HEK293T (cell line): ENCODE data around the gene IFNL4.

Experiments
- CTCF ChIA-PET: fragments of 350-600 bp; formaldehyde crosslinking; extraction: SDS; loops from one replicate; lab custom pipeline; 2021; ENCODE audit warnings: antibody characterized with exemption, inconsistent platforms; lab: Yijun Ruan, JAX
- POLR2A ChIA-PET: fragments of 350-600 bp; formaldehyde crosslinking; extraction: SDS; loops from one replicate; lab custom pipeline; 2020; ENCODE audit warnings: antibody characterized with exemption, inconsistent platforms; lab: Yijun Ruan, JAX
- DNase-seq: peaks from one replicate; pipeline ENCODE4 v3.0.0; 2012; ENCODE audit warnings: mixed read lengths; ENCODE audit errors: extremely low spot score
- ARNT ChIP-seq: fragments of 450-650 bp; IDR thresholded peaks from 2 replicates; pipeline ENCODE4 v1.6.1; 2017; ENCODE audit warnings: mild to moderate bottlenecking
- BHLHE40 ChIP-seq: fragments of 450-650 bp; IDR thresholded peaks from 2 replicates; pipeline ENCODE4 v1.6.1; 2016; ENCODE audit warnings: mild to moderate bottlenecking, moderate library complexity, borderline replicate concordance
- CTBP1 ChIP-seq: fragments of 450-650 bp; IDR thresholded peaks from 2 replicates; pipeline ENCODE4 v1.6.1; 2016; ENCODE audit warnings: borderline replicate concordance
- ELF4 ChIP-seq: fragments of 450-650 bp; IDR thresholded peaks from 2 replicates; pipeline ENCODE4 v1.6.1; 2017; ENCODE audit warnings: antibody characterized with exemption
- FOXA1 ChIP-seq: fragments of 450-650 bp; IDR thresholded peaks from 2 replicates; pipeline ENCODE4 v1.6.1; 2016; ENCODE audit warnings: mild to moderate bottlenecking
- FOXK2 ChIP-seq: fragments of 450-650 bp; IDR thresholded peaks from 2 replicates; pipeline ENCODE4 v1.6.1; 2016; ENCODE audit warnings: mild to moderate bottlenecking
- FOXM1 ChIP-seq: fragments of 450-650 bp; IDR thresholded peaks from 2 replicates; pipeline ENCODE4 v1.6.1; 2017; ENCODE audit warnings: mild to moderate bottlenecking, borderline replicate concordance
- HDGF ChIP-seq: fragments of 450-650 bp; IDR thresholded peaks from 2 replicates; pipeline ENCODE4 v1.6.1; 2017; ENCODE audit warnings: antibody characterized with exemption, borderline replicate concordance
- L3MBTL2 ChIP-seq: fragments of 450-650 bp; conservative IDR thresholded peaks from 2 replicates; pipeline ENCODE4 v1.6.1; 2016; ENCODE audit warnings: mild to moderate bottlenecking
- LEF1 ChIP-seq: fragments of 450-650 bp; IDR thresholded peaks from 2 replicates; pipeline ENCODE4 v1.6.1; 2017; ENCODE audit warnings: mild to moderate bottlenecking, borderline replicate concordance
- NFRKB ChIP-seq: fragments of 450-650 bp; IDR thresholded peaks from 2 replicates; pipeline ENCODE4 v1.6.1; 2016; ENCODE audit warnings: mild to moderate bottlenecking, moderate library complexity
- SP1 ChIP-seq: fragments of 450-650 bp; IDR thresholded peaks from 2 replicates; pipeline ENCODE4 v1.6.1; 2017
- SUZ12 ChIP-seq: fragments of 450-650 bp; IDR thresholded peaks from 2 replicates; pipeline ENCODE4 v1.6.1; 2016; ENCODE audit warnings: mild to moderate bottlenecking
- TARDBP ChIP-seq: fragments of 450-650 bp; IDR thresholded peaks from 2 replicates; pipeline ENCODE4 v1.6.1; 2016
- ZNF384 ChIP-seq: fragments of 450-650 bp; IDR thresholded peaks from 2 replicates; pipeline ENCODE4 v1.6.1; 2016
- TF ChIP-seq, protein P1 (sequence below): fragments of 450-650 bp; IDR thresholded peaks from 2 replicates; pipeline ENCODE4 v1.6.1; 2016

IFNL4 gene

GRCh38 chr19:39248806-39249205 is at the start of gene IFNL4:
TSS of gene IFNL4 (minus strand) at chr19:39248856.
- TF ChIP-seq FOXA1 (no peak), BHLHE40 (no peak), SP1 (no peak)
- TF ChIP-seq, protein P1, sequence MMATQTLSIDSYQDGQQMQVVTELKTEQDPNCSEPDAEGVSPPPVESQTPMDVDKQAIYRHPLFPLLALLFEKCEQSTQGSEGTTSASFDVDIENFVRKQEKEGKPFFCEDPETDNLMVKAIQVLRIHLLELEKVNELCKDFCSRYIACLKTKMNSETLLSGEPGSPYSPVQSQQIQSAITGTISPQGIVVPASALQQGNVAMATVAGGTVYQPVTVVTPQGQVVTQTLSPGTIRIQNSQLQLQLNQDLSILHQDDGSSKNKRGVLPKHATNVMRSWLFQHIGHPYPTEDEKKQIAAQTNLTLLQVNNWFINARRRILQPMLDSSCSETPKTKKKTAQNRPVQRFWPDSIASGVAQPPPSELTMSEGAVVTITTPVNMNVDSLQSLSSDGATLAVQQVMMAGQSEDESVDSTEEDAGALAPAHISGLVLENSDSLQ: no peak
- ChIA-PET CTCF (no interaction called here), POLR2A (no interaction called here)
- DNase-seq: no peak

DNA sequence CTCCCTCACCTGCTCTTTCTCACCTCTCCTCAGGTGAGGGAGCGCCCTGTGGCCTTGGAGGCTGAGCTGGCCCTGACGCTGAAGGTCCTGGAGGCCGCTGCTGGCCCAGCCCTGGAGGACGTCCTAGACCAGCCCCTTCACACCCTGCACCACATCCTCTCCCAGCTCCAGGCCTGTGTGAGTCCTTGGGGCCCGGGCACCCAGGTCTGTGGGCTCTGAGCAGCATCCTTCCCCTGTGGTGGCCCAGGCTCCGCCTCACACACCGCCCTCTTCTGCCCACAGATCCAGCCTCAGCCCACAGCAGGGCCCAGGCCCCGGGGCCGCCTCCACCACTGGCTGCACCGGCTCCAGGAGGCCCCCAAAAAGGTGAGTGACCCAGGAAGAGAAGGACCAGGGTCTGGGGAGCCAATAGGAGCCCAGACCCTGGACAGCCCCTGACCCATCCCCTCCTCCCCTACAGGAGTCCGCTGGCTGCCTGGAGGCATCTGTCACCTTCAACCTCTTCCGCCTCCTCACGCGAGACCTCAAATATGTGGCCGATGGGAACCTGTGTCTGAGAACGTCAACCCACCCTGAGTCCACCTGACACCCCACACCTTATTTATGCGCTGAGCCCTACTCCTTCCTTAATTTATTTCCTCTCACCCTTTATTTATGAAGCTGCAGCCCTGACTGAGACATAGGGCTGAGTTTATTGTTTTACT is 49.4 kb upstream of the IFNL4 start:
- ChIA-PET CTCF (no interaction called here), POLR2A (no interaction called here)
- no peak for DNase-seq

DNA sequence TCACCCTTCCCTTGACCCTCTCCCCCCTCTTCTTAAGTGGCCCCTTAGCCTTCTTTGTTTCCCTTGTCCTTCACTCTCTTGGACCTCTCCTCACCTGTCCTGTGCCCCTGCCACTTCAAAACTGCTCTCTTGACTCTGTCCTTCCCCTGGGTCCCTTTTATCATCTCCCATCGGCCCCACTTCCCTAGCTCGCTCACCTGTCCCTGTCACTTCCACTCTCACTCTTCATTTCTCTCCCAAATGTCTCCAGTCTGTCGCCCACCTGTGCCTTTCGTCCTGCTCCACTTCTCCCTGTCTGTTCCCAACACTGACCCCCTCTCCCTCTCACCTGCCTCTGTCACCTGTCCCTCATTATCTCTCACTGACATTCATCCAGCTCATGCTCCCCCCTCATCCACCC is 48.2 kb upstream of the IFNL4 start:
- POLR2A ChIA-PET: no interaction called here
- CTCF ChIA-PET: no interaction called here
- TF ChIP-seq FOXK2 (no peak), HDGF (no peak), BHLHE40 (no peak), LEF1 (no peak), CTBP1 (no peak), FOXA1 (no peak)
- no peak for DNase-seq

More for the DNA sequence above, 49.4 kb upstream of the IFNL4 start:
- TF ChIP-seq SP1 (no peak), BHLHE40 (no peak), FOXA1 (no peak), CTBP1 (no peak), FOXM1 (no peak), NFRKB (no peak), TARDBP (no peak)
- TF ChIP-seq, protein P1: no peak

GRCh38 chr19:39296055-39296645 is 47.5 kb upstream of the IFNL4 start, which contains the start of gene IFNL1:
TSS of gene IFNL1 (plus strand) at chr19:39296407. CDS start at chr19:39296422, 15 bp downstream.
- TF ChIP-seq SUZ12 (no peak), TARDBP (no peak), SP1 (no peak), LEF1 (no peak), ARNT (no peak), BHLHE40 (no peak), FOXK2 (no peak)
- TF ChIP-seq, protein P1: no peak
- no peak for DNase-seq
- ChIA-PET POLR2A (no interaction called here), CTCF (no interaction called here)

DNA sequence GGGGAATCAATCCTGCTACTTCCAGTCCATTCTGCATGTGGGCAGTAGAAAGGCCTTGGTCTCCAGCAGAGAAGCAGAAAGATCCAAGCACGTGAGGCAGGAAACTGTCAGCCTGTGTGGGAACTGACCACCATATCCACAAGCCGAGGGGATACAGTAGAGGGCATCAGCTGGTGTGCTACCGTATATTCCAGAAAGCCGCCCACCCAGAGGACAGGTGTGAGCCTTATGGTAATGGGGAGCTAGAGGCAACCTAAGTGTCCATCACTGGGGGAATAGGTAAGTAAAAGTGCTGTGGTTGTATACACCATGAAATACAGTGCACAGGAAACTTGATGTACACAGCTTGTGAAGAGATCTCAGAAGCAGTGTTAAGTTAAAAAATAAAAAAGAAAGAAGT is 44.7 kb upstream of the IFNL4 start:
- ChIA-PET POLR2A (no interaction called here), CTCF (no interaction called here)
- no peak for TF ChIP-seq CTBP1
- TF ChIP-seq HDGF: no peak
- no peak for TF ChIP-seq SUZ12
- TF ChIP-seq FOXK2: no peak
- no peak for TF ChIP-seq ELF4
- no peak for TF ChIP-seq ARNT
- no peak for TF ChIP-seq SP1
- no peak for TF ChIP-seq BHLHE40
- TF ChIP-seq ZNF384: no peak
- no peak for TF ChIP-seq FOXM1
- TF ChIP-seq L3MBTL2: no peak
- no peak for TF ChIP-seq FOXA1
- no peak for TF ChIP-seq TARDBP
- TF ChIP-seq NFRKB: no peak
- TF ChIP-seq, protein P1: no peak
- no peak for TF ChIP-seq LEF1
- no peak for DNase-seq

- ChIA-PET CTCF (no interaction called here), POLR2A (no interaction called here)
- TF ChIP-seq NFRKB (no peak), HDGF (no peak), ELF4 (no peak), ARNT (no peak), SUZ12 (no peak), FOXA1 (no peak), FOXM1 (no peak), TARDBP (no peak), BHLHE40 (no peak), FOXK2 (no peak), L3MBTL2 (no peak), SP1 (no peak), ZNF384 (no peak), LEF1 (no peak), CTBP1 (no peak)
- TF ChIP-seq, protein P1: no peak
- no peak for DNase-seq
These were observed 35.4 kb upstream of the IFNL4 start for GRCh38 chr19:39284032-39284431.
